SH-SY5Y (cell line): Measurements from ENCODE around the gene UTP4.

Source experiments
- GATA2 ChIP-seq: IDR thresholded peaks from 2 replicates; pipeline ENCODE4 v1.6.1; 2011; ENCODE audit warnings: mild to moderate bottlenecking, low read depth, low read length
- GATA3 ChIP-seq: IDR thresholded peaks from 2 replicates; pipeline ENCODE4 v1.6.1; 2011; ENCODE audit warnings: low read depth, mild to moderate bottlenecking, low read length, moderate library complexity

UTP4 gene

GRCh38 chr16:69133373-69133954, 1.0 kb downstream of the UTP4 start:
- peak; percentile 14; the same call in 1 of the 2 replicates for TF ChIP-seq GATA2
- TF ChIP-seq GATA3: peak; percentile 51

DNA sequence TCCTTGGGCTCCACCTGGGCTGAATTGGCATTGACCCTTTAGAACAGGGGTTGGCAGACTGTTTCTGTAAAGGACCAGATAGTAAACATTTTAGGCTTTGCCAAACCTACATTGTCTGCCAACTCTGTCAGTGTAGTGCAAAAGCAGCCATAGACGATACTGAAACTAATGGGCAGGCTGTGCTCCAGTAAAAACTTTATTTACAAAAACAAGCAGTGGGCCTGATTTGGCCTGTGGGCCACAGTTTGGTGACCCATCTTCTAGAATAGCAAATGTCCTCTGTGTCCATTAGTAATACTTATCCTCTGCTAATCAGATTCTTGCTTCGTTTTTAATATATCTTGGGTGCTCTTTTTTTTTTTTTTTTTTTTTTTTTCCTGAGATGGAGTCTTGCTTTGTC, 6.2 kb downstream of the UTP4 start:
- no peak for TF ChIP-seq GATA3
- no peak for TF ChIP-seq GATA2

- peak; percentile 35; the same call in 1 of the 2 replicates for TF ChIP-seq GATA3
- peak; percentile 71 for TF ChIP-seq GATA2
Observed at GRCh38 chr16:69141014-69141413, 8.6 kb downstream of the UTP4 start.

GRCh38 chr16:69141936-69142335, 9.5 kb downstream of the UTP4 start:
- no peak for TF ChIP-seq GATA2
- TF ChIP-seq GATA3: no peak

DNA sequence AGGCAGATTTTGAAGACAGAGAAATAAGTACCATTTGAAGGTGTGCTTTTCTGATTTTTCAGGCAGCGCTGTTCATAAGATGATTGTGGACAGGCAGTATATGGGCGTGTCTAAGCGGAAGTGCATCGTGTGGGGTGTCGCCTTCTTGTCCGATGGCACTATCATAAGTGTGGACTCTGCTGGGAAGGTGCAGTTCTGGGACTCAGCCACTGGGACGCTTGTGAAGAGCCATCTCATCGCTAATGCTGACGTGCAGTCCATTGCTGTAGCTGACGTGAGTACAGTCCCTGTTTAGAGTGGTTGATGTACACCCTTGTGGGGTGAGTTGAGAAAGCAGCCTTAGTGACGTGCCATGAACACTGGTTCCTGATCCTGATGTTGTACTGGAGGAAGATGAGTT, 10.7 kb downstream of the UTP4 start:
- no peak for TF ChIP-seq GATA3
- TF ChIP-seq GATA2: no peak

DNA sequence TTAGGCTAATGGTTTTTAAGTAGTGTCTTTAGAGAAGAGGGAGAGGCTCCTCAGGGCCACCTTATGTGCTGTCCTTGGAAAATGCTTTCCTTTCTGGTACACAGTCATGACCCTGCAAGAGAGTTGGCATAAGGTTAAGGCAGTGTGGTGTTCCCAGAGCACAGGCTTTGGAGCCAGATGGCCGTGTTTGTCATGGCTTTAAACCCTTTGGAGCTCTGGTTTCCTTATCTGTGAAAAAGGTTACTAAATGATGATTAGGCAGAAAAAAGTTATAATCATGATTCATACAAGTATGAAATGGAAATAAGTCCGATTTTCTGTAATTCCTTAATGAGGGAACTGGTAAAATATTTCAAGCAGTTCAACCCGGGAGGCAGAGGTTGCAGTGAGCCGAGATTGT, 13.2 kb downstream of the UTP4 start:
- TF ChIP-seq GATA3 (no peak), GATA2 (no peak)

DNA sequence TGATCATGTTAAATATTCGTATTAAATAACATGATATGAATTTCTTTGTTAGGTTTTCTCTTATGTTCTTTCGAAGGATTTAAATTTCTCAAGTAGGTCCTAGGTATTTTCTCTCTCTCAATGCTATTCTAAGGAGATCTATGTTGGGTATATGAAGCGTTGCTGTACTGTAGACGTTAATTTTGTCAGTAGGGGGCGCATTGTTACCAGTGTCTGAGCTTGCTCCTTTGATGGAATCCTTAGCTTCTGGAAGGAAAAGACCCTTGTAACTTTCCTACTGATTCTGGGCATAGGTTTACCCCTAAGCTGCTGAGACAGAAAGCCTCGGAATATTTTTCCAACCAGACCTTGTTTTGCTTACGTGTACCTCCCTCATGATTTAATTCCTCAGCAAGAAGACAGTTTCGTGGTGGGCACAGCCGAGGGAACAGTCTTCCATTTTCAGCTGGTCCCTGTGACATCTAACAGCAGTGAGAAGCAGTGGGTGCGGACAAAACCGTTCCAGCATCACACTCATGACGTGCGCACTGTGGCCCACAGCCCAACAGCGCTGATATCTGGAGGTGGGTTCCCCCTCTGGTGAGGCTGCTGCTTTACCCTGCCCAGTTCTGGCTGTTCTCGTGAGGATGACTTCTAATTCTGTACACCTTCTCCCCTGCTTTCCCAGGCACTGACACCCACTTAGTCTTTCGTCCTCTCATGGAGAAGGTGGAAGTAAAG, 17.9 kb downstream of the UTP4 start:
- TF ChIP-seq GATA2 (no peak), GATA3 (no peak)

- TF ChIP-seq GATA2 (no peak), GATA3 (no peak)
Observed at GRCh38 chr16:69157196-69157595, 24.7 kb downstream of the UTP4 start.

DNA sequence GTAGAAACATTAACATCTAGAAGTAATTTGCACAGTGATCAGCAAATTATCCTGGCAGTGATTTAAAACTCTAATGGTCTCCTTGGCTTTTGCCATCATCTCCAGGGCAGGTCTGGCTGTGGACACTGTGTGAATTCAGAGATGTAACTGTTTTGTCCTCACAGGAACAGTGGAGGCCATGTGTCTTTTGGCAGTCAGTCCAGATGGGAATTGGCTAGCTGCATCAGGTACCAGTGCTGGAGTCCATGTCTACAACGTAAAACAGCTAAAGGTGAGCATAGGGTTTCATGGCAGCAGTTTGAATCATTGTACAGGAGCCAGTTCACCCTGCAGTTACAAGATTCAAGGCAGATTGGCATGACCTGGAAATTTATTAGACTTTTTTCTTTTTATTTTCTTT, 27.7 kb downstream of the UTP4 start:
- TF ChIP-seq GATA3 (no peak), GATA2 (no peak)

DNA sequence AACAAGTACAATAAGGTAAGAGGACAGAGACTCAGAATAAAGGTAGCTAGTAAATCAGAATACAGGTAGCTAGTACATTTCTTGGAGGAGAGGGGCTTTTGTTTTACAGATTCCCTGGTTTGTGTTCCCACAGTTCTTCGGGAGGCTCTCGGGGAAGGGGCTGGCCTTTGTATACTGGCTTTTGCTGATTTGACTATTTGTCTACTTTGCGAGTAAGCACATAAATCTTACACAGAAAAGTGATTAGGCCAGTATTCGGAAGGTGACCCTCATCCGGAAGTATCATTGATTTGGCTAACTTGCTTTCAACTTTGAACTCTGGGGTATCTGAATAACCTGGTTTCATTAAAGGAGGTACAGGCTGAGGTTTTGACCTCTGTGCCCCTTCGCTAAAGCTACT, 33.1 kb downstream of the UTP4 start:
- TF ChIP-seq GATA2: no peak
- TF ChIP-seq GATA3: no peak

DNA sequence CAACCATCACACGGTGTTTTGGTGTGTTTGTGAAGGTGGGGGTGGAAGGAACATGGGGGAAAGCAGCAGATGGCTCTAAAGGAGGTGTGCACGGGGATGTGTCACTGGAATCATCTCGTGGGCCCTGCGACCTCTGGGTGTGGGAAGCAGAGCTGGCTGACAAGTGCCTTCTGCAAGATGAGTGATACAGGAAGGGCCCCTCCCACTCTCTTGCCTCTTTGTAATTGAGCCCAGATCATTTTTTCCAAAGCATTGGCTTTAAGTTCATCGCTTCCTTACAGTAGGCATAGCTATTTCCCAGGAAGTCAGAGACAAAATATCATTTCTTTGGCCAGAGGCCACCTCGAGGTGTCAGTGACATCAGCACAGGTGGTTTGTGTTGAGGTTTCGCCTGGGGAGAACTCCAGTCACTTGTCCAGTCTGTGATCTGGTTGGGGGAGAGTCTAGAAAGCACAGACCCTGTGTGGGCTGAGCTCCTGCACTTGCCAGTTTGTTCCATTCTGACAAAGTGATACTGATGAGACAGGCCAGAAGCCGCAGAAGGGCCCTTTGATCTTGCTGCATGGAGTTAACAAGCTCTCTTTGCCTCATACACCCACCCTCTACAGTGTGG, 33.9 kb downstream of the UTP4 start:
- TF ChIP-seq GATA3 (no peak), GATA2 (no peak)

GRCh38 chr16:69166946-69167930, 34.8 kb downstream of the UTP4 start:
- TF ChIP-seq GATA3: no peak
- no peak for TF ChIP-seq GATA2

- TF ChIP-seq GATA3 (no peak), GATA2 (no peak)
Observed at GRCh38 chr16:69169051-69169450, 36.6 kb downstream of the UTP4 start.
